Fibroblast of lung (primary cell): Measurements from ENCODE around the gene CCDC85C.

Source experiments
- CTCF ChIP-seq, 2 donors: IDR thresholded peaks in 1 of 2; conservative IDR thresholded peaks in 1 of 2; 1 replicate in 1 of 2; 2 replicates in 1 of 2; pipeline ENCODE4 v1.5.1; 2011 to 2012; ENCODE audit warnings: low read length in 2 of 2, control low read depth in 1 of 2, inconsistent platforms in 1 of 2, low read depth in 1 of 2, mild to moderate bottlenecking in 1 of 2
- EZH2 ChIP-seq: IDR thresholded peaks from 2 replicates; pipeline ENCODE4 v1.5.1; 2012; ENCODE audit warnings: low read length, control low read depth, mild to moderate bottlenecking; ENCODE audit errors: missing control alignments

GRCh38 chr14:99602788-99603415 lies 1.1 kb downstream of the CCDC85C start:
- TF ChIP-seq CTCF (conservative IDR thresholded peaks at IDR 0.05 in 1 of 2, IDR thresholded peaks at IDR 0.05 in 1 of 2; ENCODE audit: low read depth in 1 of 2, low read length in 2 of 2) (no peak), EZH2 (no peak)
